Mesenteric fat pad (tissue), 1 donor: ENCODE measurements around the gene CDC40. TPM values are rescaled to one million over a fixed set of nuclear protein-coding genes. Genes with fewer than 3 reads are reported as not detected.
"Not testable (repeated sequence)": the region's sequence is repeated elsewhere in the genome, so short reads cannot be mapped to it uniquely, and the experiment has no call there.

Experiments used
- DNase-seq: peaks from one replicate; pipeline ENCODE4 v3.0.0-alpha.2; 2020; ENCODE audit warnings: low spot score
- total RNA-seq: library from RNA; stranded (reverse); fragmentation: NEBNext Ultra II Directional; extraction: Animal tissue kit (Norgen Biotek cat#: 25700); gene quantifications from one replicate; pipeline ENCODE4 v1.2.1, GENCODE V29; 2021
- donor health status: DM: yes; HTN: yes; CAD: no.

Gene CDC40
- total RNA-seq, 1 donor from 2014 or later, result 19.2 TPM

DNA sequence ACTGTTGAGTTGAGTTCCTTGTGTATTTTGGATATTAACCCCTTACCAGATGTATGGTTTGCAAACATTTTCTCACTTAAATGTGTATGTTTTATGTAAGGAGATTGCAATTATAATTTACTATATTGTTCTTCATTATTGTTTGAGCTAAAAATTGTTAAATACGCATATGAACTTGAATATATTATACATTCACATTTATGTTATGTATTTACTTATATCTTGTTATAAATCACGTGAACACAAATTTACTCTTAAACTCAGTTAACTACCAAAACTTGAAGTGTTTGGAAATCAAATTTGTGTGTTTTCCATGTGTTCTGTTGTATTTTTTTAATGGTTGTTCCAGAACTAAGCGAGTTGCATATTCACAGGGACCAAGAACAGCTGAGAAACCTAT is 18.3 kb downstream of the CDC40 start:
- DNase-seq, result no peak

DNA sequence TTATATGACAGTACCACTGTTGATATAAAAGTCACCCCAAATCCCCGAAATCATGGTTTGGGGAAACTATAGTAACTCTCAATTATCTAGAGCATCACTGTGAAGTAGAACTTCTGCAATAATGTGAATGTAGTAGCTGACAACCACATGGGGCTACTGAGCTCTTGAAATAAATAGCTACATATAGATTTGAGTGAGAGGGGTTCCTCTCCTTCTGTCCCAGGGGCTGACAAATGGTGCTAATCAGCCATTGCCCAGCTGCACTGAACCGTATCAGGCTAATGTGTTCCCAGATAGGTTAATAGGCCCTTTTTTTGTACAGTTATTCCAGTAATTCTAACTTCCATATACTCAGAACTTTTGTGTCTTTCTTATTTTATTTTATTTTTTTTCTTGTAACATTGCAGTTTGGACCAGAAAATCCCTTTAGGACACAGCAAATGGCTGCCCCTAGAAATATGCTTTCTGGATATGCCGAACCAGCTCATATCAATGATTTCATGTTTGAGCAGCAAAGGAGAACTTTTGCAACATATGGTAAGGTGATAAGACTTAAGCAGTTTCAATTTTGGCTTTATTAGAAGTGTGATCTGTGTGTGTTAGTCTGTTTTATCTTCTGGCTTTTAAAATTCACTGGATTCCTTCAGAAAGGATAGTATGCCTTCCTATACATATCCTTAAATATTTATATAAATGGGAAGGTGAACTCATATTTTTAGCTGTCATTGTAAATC is 21.1 kb downstream of the CDC40 start:
- no peak for DNase-seq

DNA sequence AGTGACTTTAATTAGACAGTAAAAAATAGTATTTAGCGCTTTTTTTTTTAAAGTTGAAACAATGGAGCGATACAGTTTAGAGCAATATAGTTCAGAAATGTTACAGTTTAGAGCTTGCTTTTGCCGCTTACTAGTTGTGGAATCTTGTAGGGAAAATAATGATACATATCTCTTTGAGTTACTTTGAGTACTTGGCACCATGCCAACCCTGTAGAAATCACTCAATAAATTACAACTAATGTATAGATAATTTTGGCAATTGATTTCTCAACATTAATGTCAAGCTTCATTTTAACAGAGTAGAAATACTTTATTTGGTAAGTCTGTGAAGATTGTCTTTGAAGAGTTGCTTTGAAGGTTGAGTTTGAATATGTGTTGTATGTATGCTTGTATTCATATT is 27.4 kb downstream of the CDC40 start:
- DNase-seq, result no peak

DNA sequence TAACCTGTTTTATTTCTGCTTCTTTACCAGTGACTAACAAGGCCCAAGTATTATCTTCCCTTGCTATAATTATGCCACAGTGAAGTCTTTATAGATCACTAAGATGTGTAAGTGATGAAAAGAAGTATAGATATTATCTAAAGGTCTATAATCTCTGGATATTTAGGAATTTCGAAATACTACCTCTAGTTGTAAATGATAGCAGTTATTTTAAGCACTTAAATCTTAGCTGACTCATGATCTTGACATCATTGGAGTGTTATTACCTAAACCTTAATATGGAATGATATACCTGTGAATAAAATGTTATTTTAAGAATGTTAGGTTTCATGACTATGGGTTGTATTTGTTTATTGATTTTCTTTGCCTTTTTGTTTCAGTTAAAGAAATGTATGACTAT is 31.5 kb downstream of the CDC40 start:
- no peak for DNase-seq

DNA sequence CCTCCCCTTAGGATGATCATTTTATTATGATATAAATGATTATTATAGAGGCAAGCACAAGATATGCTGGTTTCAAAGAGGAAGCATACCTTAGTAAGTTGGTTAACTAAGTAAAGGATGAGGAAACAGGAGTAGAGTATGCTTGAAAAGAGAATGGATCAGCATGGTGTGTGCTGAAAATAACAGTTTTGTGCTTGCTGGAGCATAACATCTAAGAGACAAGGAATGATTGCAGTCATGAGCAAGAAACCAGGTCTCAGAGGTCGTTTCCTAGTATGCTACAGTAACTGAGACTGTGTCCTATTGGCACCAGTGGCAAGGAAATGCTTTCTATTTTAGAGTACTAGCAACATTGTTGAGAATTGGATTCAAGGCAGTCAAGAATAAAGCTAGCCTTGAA is 34.1 kb downstream of the CDC40 start:
- DNase-seq, result no peak

DNA sequence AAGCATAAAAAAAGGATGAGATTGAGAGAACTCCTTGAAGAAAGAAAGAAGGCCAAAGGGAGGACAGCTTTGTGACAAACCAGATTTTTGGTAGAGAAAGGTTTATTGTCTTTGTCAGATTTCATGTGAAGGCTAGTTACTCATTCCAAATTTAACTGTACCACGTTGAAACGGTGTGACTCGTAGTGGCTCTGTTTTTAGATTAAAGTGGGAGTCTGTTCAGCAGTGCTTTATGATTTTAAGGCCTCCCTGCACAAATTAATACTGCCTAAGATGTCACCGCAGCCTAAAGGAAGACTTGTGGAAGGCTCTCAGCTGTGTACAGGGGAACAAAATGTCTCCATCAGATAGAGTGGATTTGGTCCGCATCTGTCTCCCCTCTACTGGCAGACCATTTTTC is 35.9 kb downstream of the CDC40 start:
- DNase-seq, result no peak

DNA sequence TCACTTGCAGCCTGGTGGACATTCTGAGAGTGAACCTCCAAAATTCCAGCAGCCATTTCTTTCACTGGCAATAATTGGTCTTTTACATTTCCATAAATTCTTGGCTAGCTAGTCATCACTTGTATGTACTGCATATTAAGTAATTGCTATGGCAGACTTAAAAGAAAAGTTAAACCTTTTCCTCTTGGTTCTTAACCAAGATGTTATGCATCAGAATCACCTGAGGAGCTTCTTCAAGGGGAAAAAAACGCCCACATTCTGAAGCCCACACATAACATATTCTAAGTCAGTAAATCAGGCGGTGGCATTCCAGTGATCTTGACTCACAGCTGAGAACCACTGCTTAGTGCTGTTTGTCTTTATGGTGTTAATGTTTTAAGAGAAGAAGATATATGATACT is 37.0 kb downstream of the CDC40 start:
- DNase-seq, result no peak

DNA sequence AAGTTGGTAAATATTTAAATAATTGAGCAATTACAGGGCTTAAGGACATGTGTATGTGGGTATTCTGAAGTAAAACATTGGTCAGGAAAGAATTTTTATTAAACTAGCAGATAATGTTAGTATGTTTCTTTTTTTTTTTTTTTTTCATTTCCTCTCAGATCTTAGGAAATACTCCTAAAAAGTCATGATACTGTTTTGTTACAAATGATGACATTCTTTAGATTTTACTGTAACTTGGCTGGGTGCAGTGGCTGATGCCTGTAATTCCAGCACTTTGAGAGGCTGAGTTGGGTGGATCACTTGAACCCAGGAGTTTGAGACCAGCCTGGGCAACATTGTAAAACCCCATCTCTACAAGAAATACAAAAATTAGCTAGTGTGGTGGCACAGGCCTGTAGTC is 41.5 kb downstream of the CDC40 start:
- DNase-seq, result no peak

DNA sequence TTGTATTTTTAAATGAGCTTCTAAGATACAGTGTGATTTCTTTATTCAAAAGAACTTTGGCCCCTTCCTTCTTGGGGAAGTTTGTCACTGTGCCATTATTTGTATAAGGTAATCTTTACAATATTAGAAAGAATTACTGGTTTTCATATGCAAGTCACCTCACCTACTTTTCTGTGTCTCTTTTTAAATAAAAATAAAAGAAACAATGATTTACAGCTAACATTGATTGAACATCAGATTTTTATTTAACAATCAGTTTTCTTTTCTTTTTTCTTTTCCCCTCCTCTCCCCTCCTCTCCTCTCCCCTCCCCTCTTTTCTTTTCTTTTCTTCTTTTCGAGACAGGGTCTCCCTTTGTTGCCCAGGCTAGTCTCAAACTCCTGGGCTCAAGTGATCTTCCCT is 46.0 kb downstream of the CDC40 start:
- no peak for DNase-seq

DNA sequence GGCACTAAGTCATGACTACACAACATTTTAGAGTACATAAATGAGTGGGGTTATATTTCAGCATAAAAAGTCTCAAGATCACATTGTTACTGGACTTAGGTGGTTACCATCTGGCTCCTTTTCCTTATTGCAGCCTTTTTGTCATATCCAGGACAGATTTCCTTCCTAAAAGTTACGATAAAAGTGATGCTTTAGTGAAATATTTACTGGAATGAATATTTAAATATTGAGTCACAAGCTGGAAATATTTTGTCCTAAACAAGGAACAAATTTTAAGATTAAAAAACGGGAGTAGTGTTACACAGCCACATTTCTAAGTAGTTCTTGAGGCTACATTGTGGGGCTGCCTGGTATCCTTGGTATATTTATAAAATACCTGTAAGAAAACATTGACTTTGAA is 52.2 kb downstream of the CDC40 start:
- DNase-seq, result no peak

DNA sequence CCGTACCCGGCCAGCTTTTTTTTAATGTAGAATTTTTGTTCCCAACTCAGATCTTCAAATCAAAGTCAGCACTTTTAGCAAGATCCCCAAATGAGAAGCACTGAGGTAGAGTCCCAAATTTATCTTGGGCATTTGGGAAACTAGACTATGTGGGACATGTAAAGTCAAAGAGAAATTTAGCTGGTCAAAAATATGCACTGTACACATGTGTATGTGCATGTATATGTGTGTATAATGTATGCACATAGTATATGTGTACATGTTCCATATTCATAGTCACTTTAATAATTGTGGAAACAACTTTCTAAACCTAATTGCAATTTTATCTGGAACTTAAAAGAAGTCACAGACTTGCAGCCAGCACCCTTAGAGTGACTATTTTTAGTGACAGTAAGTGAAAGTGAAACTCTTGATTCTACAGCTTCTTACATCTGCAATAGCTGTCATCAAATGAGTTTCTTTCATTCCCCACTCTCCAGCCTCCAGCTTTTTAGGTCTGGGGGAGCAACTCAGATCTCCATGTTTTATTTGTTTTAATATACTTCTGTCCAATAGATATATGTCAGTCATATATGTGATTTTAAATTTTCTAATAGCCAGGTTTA is 53.6 kb downstream of the CDC40 start:
- DNase-seq, result no peak

DNA sequence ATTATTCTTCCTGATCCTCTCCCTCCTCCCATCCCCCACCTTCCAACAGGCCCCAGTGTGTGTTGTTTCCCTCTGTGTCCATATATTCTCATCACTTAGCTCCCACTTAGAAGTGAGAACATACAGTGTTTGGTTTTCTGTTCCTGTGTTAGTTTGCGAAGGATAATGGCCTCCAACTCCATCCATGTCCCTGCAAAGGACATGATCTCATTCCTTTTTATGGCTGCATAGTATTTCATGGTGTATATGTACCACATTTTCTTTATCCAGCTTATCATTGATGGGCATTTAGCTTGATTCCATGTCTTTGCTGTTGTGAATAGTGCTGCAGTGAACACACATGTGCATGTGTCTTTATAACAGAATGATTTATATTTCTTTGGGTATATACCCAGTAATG is 55.8 kb downstream of the CDC40 start:
- not testable (repeated sequence) for DNase-seq

DNA sequence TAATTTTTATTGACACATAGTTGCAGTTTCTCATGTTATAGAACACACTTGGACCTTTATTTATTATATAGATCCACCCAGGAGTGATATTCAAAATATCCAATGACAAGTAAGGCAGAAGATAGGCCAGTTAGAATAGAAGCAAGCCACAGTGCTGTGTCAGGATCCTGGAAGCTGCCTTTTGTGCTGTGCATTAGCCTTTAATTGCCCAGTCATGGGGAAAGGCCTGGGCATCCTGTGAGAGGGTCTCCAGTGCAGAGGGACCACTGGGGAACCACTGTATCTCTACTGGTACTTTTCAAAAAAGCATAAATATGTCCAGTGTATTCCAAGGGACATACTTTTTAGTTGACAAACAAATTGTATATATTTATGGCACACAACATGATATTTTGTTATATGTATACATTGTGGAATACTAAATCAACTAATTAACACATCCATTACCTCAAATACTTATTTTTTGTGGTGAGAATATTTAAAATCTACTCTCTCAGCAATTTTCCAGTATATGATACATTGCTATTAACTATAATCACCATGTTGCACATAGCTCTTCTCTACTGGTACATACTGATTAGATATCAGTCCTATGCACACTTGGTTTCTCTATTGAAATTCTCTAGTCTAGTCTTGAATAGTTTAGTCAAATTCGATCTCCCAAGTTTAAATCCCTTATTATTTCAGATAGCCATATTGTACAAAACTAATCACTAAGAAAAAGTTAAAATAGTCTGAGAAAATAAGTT is 59.5 kb downstream of the CDC40 start:
- no peak for DNase-seq

DNA sequence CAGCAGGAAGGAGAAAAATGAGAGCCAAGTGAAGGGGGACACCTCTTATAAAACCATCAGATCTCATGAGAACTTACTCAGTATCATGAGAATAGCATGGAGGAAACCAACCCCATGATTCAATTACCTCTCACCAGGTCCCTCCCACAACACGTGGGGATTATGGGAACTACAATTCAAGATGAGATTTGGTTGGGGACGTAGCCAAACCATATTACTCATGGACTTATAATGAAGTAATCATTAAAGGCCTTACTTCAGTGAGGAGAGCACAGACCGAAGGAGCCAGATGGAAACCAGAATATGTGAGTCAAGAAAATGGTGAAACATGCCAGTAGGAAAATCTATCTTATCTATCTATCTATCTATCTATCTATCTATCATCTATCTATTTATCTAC is 64.4 kb downstream of the CDC40 start:
- not testable (repeated sequence) for DNase-seq

DNA sequence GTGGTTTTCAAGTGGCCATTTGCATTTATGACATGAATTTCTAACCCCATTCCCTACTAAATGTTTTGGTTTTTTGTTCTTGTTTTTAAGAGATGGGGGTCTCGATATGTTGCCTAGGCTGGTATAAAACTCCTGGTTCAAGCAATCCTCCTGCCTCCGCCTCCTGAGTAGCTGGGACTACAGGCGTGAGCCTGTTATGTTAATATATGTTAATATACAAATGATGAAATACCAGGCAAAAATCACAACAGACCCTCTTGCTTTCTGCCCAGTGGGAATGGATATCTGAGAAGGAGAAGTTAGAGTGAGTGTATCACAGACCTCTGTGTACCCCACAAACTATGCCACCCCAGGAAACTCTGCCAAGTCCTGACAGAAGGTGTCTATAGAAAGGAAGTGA is 66.2 kb downstream of the CDC40 start:
- no peak for DNase-seq

DNA sequence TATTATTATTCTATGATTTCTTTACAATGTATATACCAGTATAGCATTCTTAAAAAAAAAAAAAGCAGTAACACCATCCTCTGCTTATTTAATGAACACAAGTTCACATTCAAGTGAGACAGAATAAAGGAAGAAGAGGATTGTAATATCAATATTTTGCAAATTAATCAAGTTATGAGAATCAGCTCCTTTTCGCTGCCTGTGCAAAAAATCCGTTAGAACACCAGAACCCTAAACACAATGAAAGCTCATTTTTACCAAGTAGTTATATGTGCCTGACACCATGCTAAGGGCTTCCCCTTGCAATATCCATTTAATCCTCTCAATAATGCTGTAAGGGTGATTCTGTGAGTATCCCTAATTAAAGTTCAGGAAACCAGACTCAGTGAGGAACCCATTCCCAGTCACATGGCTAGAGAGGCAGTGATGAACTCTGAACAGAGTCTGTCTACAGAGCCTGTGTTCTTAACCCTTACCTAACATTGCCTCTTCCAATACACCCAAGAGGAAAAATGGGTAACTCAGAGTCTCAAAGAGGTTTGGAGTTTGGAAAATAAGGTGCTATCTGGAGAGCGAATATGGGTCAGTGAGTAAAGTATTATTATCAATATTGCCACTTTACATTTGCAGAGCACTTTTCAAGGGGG is 66.8 kb downstream of the CDC40 start:
- no peak for DNase-seq

DNA sequence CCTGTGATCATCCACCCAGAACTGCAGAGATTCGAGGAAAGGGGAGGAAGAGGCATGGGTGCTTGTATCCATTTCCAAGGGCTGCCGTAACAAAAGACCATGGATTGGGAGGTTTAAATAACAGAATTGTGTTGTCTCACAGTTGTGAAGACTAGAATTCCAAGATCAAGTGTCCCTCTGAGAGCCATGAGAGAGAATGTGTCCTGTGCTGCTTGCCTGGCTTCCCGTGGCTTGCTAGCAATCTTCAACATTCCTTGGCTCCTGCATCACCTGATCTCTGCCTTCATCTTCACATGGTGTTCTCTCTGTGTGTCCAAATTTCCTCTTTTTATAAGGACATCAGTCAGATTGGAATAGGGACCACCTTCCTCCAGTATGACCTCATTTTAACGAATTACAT is 69.8 kb downstream of the CDC40 start:
- DNase-seq, result no peak

DNA sequence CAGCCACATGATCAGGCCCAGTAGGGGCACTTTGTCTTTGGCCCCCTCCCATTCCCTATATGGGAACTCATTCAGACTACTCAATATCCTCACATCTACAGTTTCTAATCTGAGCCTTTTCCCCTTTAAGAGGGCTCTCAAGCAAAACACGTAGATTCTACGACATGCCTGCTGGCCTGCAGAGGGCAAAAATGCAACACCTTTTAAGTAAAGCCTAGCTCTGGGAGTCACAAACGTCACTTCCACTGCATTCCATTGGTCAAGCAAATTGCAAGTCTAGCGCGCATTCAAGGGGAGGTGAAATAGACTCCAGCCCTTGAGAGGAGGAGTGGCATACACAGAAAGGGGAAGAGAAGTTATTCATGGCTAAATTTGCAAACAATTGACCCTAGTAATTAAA is 70.6 kb downstream of the CDC40 start:
- DNase-seq, result no peak

DNA sequence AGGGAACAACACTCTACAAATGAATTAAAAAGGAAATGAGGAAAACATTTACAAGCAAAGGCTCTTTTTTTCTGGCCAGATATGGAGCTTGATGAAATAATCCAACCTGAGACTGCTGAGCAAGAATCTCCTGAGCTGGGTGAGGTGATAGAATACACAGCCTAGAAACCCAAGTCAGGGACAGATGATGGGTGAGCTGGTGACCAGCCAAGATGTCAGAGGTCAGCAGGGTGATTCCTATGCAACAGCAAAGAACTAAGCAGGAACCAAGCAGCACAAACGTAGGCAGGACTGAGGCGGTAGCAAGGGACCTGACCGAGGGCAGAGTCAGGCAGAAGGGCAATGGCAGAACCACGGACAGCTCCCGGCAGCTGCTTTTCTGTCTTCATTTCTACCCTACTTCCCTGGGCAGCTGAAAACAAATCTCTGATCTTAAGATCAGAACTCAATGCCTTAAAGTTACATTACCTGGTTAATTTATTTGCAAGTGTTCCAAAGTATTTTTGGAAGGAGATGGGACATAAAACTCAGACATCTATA is 75.1 kb downstream of the CDC40 start:
- no peak for DNase-seq

DNA sequence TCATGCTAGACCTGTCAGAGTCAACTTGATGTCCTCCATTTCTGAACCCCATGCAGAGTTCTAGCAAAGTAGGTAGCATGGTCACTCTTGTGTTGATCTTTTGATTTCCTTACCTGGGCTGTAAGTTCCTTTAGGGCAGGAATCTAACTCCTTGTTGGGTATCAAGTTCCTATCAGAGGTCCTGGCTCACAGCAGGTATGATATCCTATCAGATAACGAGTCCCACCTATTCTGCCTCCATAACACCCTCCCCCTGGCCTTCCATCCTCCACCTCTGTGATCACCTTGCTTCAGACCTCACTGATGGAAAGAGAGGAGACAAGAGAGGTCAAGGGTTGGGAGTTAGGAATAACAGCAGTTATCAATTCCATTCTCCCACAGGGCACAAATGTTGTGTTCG is 76.1 kb downstream of the CDC40 start:
- no peak for DNase-seq

DNA sequence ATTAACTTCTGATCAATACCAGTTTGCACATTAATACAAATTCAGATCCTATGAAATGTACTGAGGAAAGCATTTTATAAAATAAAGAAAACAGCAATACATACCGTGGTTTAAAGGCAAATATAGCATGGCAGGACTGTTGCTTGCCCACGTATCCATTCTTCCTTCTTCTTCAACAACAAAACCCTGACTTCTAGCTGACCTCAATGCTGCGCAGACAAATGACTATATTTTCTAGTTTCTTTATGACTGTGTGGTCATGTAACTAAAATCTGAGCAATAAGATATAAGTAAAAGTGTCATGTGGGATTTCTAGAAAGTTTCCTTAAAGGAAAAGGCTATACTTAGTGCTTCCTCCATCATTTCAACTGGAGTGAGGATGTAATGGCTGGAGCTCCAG is 85.0 kb downstream of the CDC40 start:
- DNase-seq, result no peak

DNA sequence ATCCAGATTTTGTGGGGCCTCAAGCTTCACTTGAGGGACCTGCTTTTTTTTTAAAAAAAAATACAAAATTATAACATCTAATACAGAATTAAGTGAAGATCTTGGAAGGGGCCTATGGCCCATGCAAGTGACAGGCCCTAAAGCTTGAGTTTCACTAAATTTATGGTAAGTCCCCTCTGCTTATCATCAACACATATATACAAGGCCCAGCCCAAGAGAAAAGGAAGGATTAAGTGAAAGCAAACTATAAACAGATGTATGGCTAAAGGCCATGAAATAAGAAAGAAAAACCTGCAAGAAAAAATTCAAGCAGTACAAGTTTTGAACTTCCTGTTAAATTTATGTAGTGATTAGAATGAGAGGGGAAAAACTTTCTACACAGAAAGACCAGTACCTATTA is 86.8 kb downstream of the CDC40 start:
- no peak for DNase-seq
